A673 (cell line): ENCODE measurements around the gene SST. TPM values are rescaled to one million over a fixed set of nuclear protein-coding genes. Genes with fewer than 3 reads are reported as not detected.

Experiments
- BruUV-seq: library from RNA; stranded (reverse); fragments of 400-500 nt; replicated peaks from 2 replicates; lab custom pipeline; 2021; lab: Mats Ljungman, UMichigan
- CTCF ChIA-PET: fragments of 300-600 bp; sonication (Branson Sonifier 250); formaldehyde crosslinking; loops from one replicate; lab custom pipeline; 2022; ENCODE audit warnings: antibody characterized with exemption; lab: Charles Lee
- POLR2A ChIA-PET: fragments of 300-600 bp; sonication (Branson Sonifier 250); formaldehyde crosslinking; loops from one replicate; lab custom pipeline; 2022; ENCODE audit warnings: antibody characterized with exemption; ENCODE audit not compliant: low non-redundant PET; lab: Charles Lee
- DNase-seq: peaks from one replicate; pipeline ENCODE4 v3.0.0-alpha.2; 2015; ENCODE audit warnings: low spot score
- H3K27ac ChIP-seq: fragments of 200-600 bp; sonication (generic); 2 replicates; pipeline ENCODE4 v1.5.1; 2016; ENCODE audit warnings: mixed run types, low read depth, mild to moderate bottlenecking, mixed read lengths, antibody characterized with exemption, low read length; ENCODE audit not compliant: poor library complexity, severe bottlenecking
- H3K27me3 ChIP-seq: fragments of 200-600 bp; sonication (generic); replicated peaks from 2 replicates; pipeline ENCODE4 v1.6.1; 2017; ENCODE audit warnings: mixed run types, low read depth, mild to moderate bottlenecking, mixed read lengths, antibody characterized with exemption, low read length; ENCODE audit not compliant: insufficient read depth, poor library complexity
- H3K36me3 ChIP-seq: fragments of 200-600 bp; sonication (generic); 2 replicates; pipeline ENCODE4 v1.6.1; 2016; ENCODE audit warnings: mixed run types, mild to moderate bottlenecking, mixed read lengths, antibody characterized with exemption, low read length; ENCODE audit not compliant: insufficient read depth, poor library complexity, severe bottlenecking
- H3K4me1 ChIP-seq: fragments of 200-600 bp; sonication (generic); 2 replicates; pipeline ENCODE4 v1.6.1; 2017; ENCODE audit warnings: mixed run types, mild to moderate bottlenecking, mixed read lengths, antibody characterized with exemption, low read length; ENCODE audit not compliant: insufficient read depth, poor library complexity, severe bottlenecking
- H3K4me3 ChIP-seq: fragments of 200-600 bp; sonication (generic); 2 replicates; pipeline ENCODE4 v1.5.1; 2016; ENCODE audit warnings: low read depth, mixed run types, mild to moderate bottlenecking, mixed read lengths, low read length; ENCODE audit not compliant: poor library complexity, severe bottlenecking
- H3K9me3 ChIP-seq: fragments of 200-600 bp; sonication (generic); 2 replicates; pipeline ENCODE4 v1.6.1; 2016; ENCODE audit warnings: mixed run types, low read depth, mild to moderate bottlenecking, mixed read lengths, antibody characterized with exemption, low read length; ENCODE audit not compliant: poor library complexity, severe bottlenecking
- CTCF ChIP-seq: fragments of 300-800, 200-600 bp; sonication (generic); conservative IDR thresholded peaks from 2 replicates; pipeline ENCODE4 v1.5.1; 2017; ENCODE audit warnings: low read depth, mild to moderate bottlenecking, antibody characterized with exemption, low read length, moderate library complexity, mixed read lengths
- EZH2 ChIP-seq: fragments of 200-600 bp; sonication (generic); IDR thresholded peaks from 2 replicates; pipeline ENCODE4 v1.6.1; 2017; ENCODE audit warnings: borderline replicate concordance, low read depth, mild to moderate bottlenecking, mixed read lengths, antibody characterized with exemption, low read length; ENCODE audit not compliant: poor library complexity, severe bottlenecking
- intact Hi-C: fragments of 100-400 bp; cut with micrococcal nuclease; formaldehyde crosslinking; loops from one replicate; pipeline ENCODE4 v1.10.0; 2022; ENCODE audit not compliant: unreplicated experiment
- total RNA-seq: library from RNA; stranded (reverse); gene quantifications from 2 replicates; pipeline ENCODE4 v1.2.3, GENCODE V29; 2021

The SST gene
- total RNA-seq, 1 experiment from 2014 or later, result not detected

- Histone ChIP-seq H3K36me3 (no peaks in the 10 kb centered on the region), H3K27ac (no peak overlapping the region), H3K27me3 (no peaks in the 10 kb centered on the region), H3K4me1 (no peaks in the 10 kb centered on the region), H3K9me3 (no peaks in the 10 kb centered on the region), H3K4me3 (no peak overlapping the region)
- TF ChIP-seq EZH2 (no peak), CTCF (no peak)
- BruUV-seq, result no TSS peak
- no peak for DNase-seq
- ChIA-PET POLR2A (no interaction called here), CTCF (interaction anchor here (1.0 to 1.3 kb wide), 2 partner anchors 27 to 391 kb away, joined by 3 to 9 read pairs; no protein-coding TSS in a partner anchor)
- intact Hi-C loops, result no loop called here
Observed at GRCh38 chr3:187709155-187709554, 39.0 kb upstream of the SST start.

DNA sequence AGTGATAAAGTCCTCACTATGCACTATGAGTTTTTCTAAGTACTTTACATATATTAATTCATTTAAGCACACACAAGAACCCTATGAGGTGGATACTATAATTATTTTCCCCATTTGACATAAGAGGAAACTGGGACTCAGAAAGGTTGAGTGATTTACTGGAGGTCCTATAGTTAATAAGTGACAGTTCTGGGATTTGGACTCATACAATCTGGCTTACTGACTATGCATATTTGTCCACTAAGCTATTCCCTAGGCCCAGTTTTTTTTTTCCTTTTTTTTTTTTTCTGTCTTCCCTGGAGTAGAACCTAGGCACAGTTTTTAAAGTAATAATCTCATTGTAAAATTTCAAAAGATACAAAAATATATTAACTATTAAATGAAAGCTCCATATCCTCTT lies 38.5 kb upstream of the SST start:
- POLR2A ChIA-PET, result no interaction called here
- CTCF ChIA-PET, result interaction anchor here (1.0 to 1.3 kb wide), 2 partner anchors 27 to 390 kb away, joined by 3 to 9 read pairs; no protein-coding TSS in a partner anchor
- Histone ChIP-seq H3K4me3 (no peak overlapping the region), H3K27ac (no peak overlapping the region), H3K36me3 (no peaks in the 10 kb centered on the region), H3K27me3 (no peaks in the 10 kb centered on the region), H3K4me1 (no peaks in the 10 kb centered on the region), H3K9me3 (no peaks in the 10 kb centered on the region)
- no peak for DNase-seq
- no TSS peak for BruUV-seq
- intact Hi-C loops, result no loop called here
- TF ChIP-seq CTCF, result no peak
- no peak for TF ChIP-seq EZH2

DNA sequence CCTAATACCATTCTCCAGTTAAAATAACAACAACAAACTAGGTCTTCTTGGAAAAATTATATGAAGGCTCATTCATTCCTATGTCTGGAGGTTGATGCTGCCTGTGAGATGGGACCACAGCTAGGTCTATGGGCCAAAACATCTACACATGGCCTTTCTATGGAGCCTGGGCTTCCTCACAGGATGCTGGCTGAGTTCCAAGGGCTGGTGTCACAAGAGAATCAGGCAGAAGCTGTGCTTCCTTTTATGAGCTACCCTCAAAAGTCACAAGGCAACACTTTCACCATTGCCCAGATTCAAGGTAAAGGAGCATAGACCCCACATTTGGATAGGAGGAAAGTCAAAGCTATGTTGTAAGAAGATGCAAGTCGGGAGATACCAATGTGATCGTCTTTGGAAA lies 36.8 kb upstream of the SST start:
- Histone ChIP-seq H3K36me3 (no peaks in the 10 kb centered on the region), H3K4me3 (no peak overlapping the region), H3K9me3 (no peaks in the 10 kb centered on the region), H3K4me1 (no peaks in the 10 kb centered on the region), H3K27me3 (no peaks in the 10 kb centered on the region), H3K27ac (no peak overlapping the region)
- TF ChIP-seq CTCF (no peak), EZH2 (no peak)
- peak; percentile 33 for DNase-seq
- POLR2A ChIA-PET, result no interaction called here
- intact Hi-C loops, result no loop called here
- CTCF ChIA-PET, result no interaction called here
- no TSS peak for BruUV-seq
